Natural killer cell (primary cell): ENCODE data around the gene PDCD4. TPM values are rescaled to one million over a fixed set of nuclear protein-coding genes. Genes with fewer than 3 reads are reported as not detected.
A peak's percentile ranks its signal among the peaks of the same experiment; 100 is the strongest.

Experiments
- ATAC-seq, 3 donors: fragments of 150-1000 bp in 2 of 3; fragments of 200-7000 bp in 1 of 3; cut with Tn5 transposase; 1 replicate in 1 of 3; 2 replicates in 2 of 3; pipeline ENCODE4 v1.10.0; 2021; ENCODE audit warnings: mild to moderate bottlenecking in 2 of 3, moderate library complexity in 2 of 3
- DNase-seq, 2 donors: peaks; one replicate each; pipeline versions ENCODE4 v3.0.0 to v3.0.0-alpha.2; 2013 to 2021; ENCODE audit warnings: mixed read lengths in 1 of 2
- H3K27ac ChIP-seq: one replicate; pipeline ENCODE4 v1.5.1; 2013; ENCODE audit warnings: mild to moderate bottlenecking, low read length
- H3K27me3 ChIP-seq: one replicate; pipeline ENCODE4 v1.6.1; 2013; ENCODE audit warnings: low read length; ENCODE audit not compliant: control insufficient read depth, insufficient read depth
- H3K36me3 ChIP-seq: one replicate; pipeline ENCODE4 v1.6.1; 2013; ENCODE audit warnings: low read length; ENCODE audit not compliant: control insufficient read depth, insufficient read depth
- H3K4me1 ChIP-seq: one replicate; pipeline ENCODE4 v1.6.1; 2013; ENCODE audit warnings: low read length; ENCODE audit not compliant: control insufficient read depth, insufficient read depth
- H3K4me3 ChIP-seq: one replicate; pipeline ENCODE4 v1.5.1; 2013; ENCODE audit warnings: low read length
- H3K9me3 ChIP-seq: one replicate; pipeline ENCODE4 v1.6.1; 2013; ENCODE audit warnings: low read length; ENCODE audit not compliant: control insufficient read depth, insufficient read depth
- H3K27ac Mint-ChIP-seq, 2 donors: one replicate each; pipeline ENCODE4 v1.8.0; 2022; ENCODE audit warnings: mild to moderate bottlenecking in 2 of 2, mixed read lengths in 2 of 2, moderate library complexity in 1 of 2
- H3K27me3 Mint-ChIP-seq, 2 donors: one replicate each; pipeline ENCODE4 v1.8.0; 2022; ENCODE audit warnings: low read depth in 2 of 2, mixed read lengths in 2 of 2
- H3K36me3 Mint-ChIP-seq: one replicate; pipeline ENCODE4 v1.8.0; 2022; ENCODE audit warnings: mixed read lengths
- H3K4me1 Mint-ChIP-seq, 2 donors: one replicate each; pipeline ENCODE4 v1.8.0; 2022; ENCODE audit warnings: mixed read lengths in 2 of 2
- H3K4me3 Mint-ChIP-seq: one replicate; pipeline ENCODE4 v1.8.0; 2022; ENCODE audit warnings: mild to moderate bottlenecking, moderate library complexity, mixed read lengths
- H3K9me3 Mint-ChIP-seq, 2 donors: one replicate each; pipeline ENCODE4 v1.8.0; 2022; ENCODE audit warnings: mixed read lengths in 2 of 2
- CTCF ChIP-seq: fragments of 200-600 bp; IDR thresholded peaks from one replicate; pipeline ENCODE4 v1.8.0; 2022; ENCODE audit warnings: antibody characterized with exemption
- WGBS: methylation state at CpG from one replicate; pipeline ENCODE4 v1.1.7; 2013; ENCODE audit warnings: missing lambda C conversion rate; ENCODE audit not compliant: insufficient coverage; 5-methylcytosine and 5-hydroxymethylcytosine counted together
- intact Hi-C: fragments of 100-400 bp; cut with micrococcal nuclease; formaldehyde crosslinking; loops from one replicate; pipeline ENCODE4 v1.14.2; 2022
- total RNA-seq, 4 donors: library from RNA; stranded (reverse); fragments of 120-200 nt in 1 of 4; gene quantifications; one replicate each; pipeline versions ENCODE4 v1.2.3 to v1.2.4, GENCODE V29; 2013 to 2022

PDCD4 gene
- total RNA-seq, 3 donors from 2014 or later (not counting 1 experiment from before 2014, with no cell fraction given): 199 to 241 (median 222) TPM

GRCh38 chr10:110863956-110864355, 7.8 kb upstream of the PDCD4 start:
- DNase-seq (no peak), ATAC-seq (no peak)
- Mint-ChIP-seq H3K27ac (peak overlapping the region; percentile 96 to 98), H3K4me1 (peaks cover 88 to 94% of the 10 kb centered on the region in 2 donors), H3K4me3 (peak overlapping the region; percentile 31), H3K36me3 (no peaks in the 10 kb centered on the region), H3K9me3 (no peaks in the 10 kb centered on the region), H3K27me3 (no peaks in the 10 kb centered on the region)
- Histone ChIP-seq H3K27me3 (no peaks in the 10 kb centered on the region), H3K36me3 (no peaks in the 10 kb centered on the region), H3K27ac (peak overlapping the region; percentile 92), H3K4me3 (no peak overlapping the region), H3K4me1 (peaks cover 82% of the 10 kb centered on the region), H3K9me3 (no peaks in the 10 kb centered on the region)
- intact Hi-C loops: loop anchor here (1.0 to 2.0 kb wide), 2 partner anchors 55 to 359 kb away; partner anchors contain the start of genes BBIP1 and SHOC2
- TF ChIP-seq CTCF: no peak
- WGBS: 97% methylated on average over 2 of the region's 2 CpGs

- H3K9me3 Mint-ChIP-seq: no peaks in the 10 kb centered on the region
Observed at GRCh38 chr10:110864662-110865140, 7.0 kb upstream of the PDCD4 start.

GRCh38 chr10:110865186-110865808, 6.4 kb upstream of the PDCD4 start:
- H3K9me3 ChIP-seq: no peaks in the 10 kb centered on the region
- H3K36me3 ChIP-seq: no peaks in the 10 kb centered on the region
- Mint-ChIP-seq H3K4me1 (peaks cover 91 to 96% of the 10 kb centered on the region in 2 donors), H3K36me3 (no peaks in the 10 kb centered on the region), H3K4me3 (peak overlapping the region; percentile 87), H3K9me3 (no peaks in the 10 kb centered on the region), H3K27me3 (no peaks in the 10 kb centered on the region), H3K27ac (peak overlapping the region; percentile 96 to 98)
- H3K27me3 ChIP-seq: no peaks in the 10 kb centered on the region
- H3K4me1 ChIP-seq: peaks cover 82% of the 10 kb centered on the region
- WGBS: 41% methylated on average over 5 of the region's 6 CpGs
- H3K27ac ChIP-seq: peak overlapping the region; percentile 92
- no peak for TF ChIP-seq CTCF
- peak in 1 of 2 donors; percentile 9 for DNase-seq
- ATAC-seq: no peak
- intact Hi-C loops: loop anchor here (2.0 kb wide), 1 partner anchor 360 kb away; no protein-coding TSS in a partner anchor
- H3K4me3 ChIP-seq: peak overlapping the region; percentile 3

More at GRCh38 chr10:110864662-110865140, 7.0 kb upstream of the PDCD4 start:
- Mint-ChIP-seq H3K36me3 (no peaks in the 10 kb centered on the region), H3K27ac (peak overlapping the region; percentile 96 to 98), H3K27me3 (no peaks in the 10 kb centered on the region), H3K4me3 (peak overlapping the region; percentile 87), H3K4me1 (peaks cover 91 to 96% of the 10 kb centered on the region in 2 donors)
- H3K27ac ChIP-seq: peak overlapping the region; percentile 92
- peak overlapping the region; percentile 3 for H3K4me3 ChIP-seq
- peak; percentile 23 to 93 for DNase-seq
- peak; percentile 78 to 89 (median 82) for ATAC-seq
- WGBS: 16% methylated on average over 5 of the region's 6 CpGs
- peaks cover 82% of the 10 kb centered on the region for H3K4me1 ChIP-seq
- H3K9me3 ChIP-seq: no peaks in the 10 kb centered on the region
- H3K27me3 ChIP-seq: no peaks in the 10 kb centered on the region
- TF ChIP-seq CTCF: no peak
- intact Hi-C loops: loop anchor here (1.0 to 2.0 kb wide), 2 partner anchors 55 to 360 kb away; partner anchors contain the start of genes BBIP1 and SHOC2
- no peaks in the 10 kb centered on the region for H3K36me3 ChIP-seq
